ENCODE data around the gene MALRD1. TPM values are rescaled to one million over a fixed set of nuclear protein-coding genes. Genes with fewer than 3 reads are reported as not detected.

MALRD1 gene
- total and polyA plus RNA-seq, 4 donors, result 0.17 to 17.9 (median 4.1) TPM

- 68 to 73% methylated on average over 6 of the region's 6 CpGs for WGBS, 2 donors
Measured at GRCh38 chr10:19119191-19119590, 70.6 kb downstream of the MALRD1 start.

GRCh38 chr10:19120381-19120908 is 71.8 kb downstream of the MALRD1 start:
- ATAC-seq (ENCODE audit: insufficient read depth, low FRiP score) (no peak), DNase-seq (no peak)
- 95% methylated on average over 5 of the region's 5 CpGs for WGBS, 2 donors
- Histone ChIP-seq H3K36me3 (ENCODE audit: control insufficient read depth in 4 of 4, insufficient read depth in 4 of 4, low read length in 4 of 4) (no peaks in the 10 kb centered on the region), H3K4me3 (no peak overlapping the region), H3K27ac (ENCODE audit: low read depth in 1 of 2, low read length in 1 of 2) (no peak overlapping the region), H3K9me3 (ENCODE audit: control insufficient read depth in 4 of 4, insufficient read depth in 3 of 4, low read length in 3 of 4) (no peaks in the 10 kb centered on the region), H3K27me3 (ENCODE audit: control insufficient read depth in 3 of 3, insufficient read depth in 3 of 3, low read length in 2 of 3) (no peaks in the 10 kb centered on the region), H3K4me1 (ENCODE audit: control insufficient read depth in 5 of 5, insufficient read depth in 5 of 5, low read length in 5 of 5) (no peaks in the 10 kb centered on the region), H3K9ac (ENCODE audit: insufficient read depth in 1 of 2, low read length in 2 of 2) (no peak overlapping the region)
- TF ChIP-seq CTCF (IDR thresholded peaks at IDR 0.05; ENCODE audit: control extremely low read depth, extremely low read depth), result no peak

More at GRCh38 chr10:19119191-19119590, 70.6 kb downstream of the MALRD1 start:
- ATAC-seq (ENCODE audit: insufficient read depth, low FRiP score), result no peak
- DNase-seq, result no peak
- no peak overlapping the region for H3K9ac ChIP-seq (ENCODE audit: insufficient read depth in 1 of 2, low read length in 2 of 2)
- no peaks in the 10 kb centered on the region for H3K4me1 ChIP-seq (ENCODE audit: control insufficient read depth in 5 of 5, insufficient read depth in 5 of 5, low read length in 5 of 5)
- no peaks in the 10 kb centered on the region for H3K27me3 ChIP-seq (ENCODE audit: control insufficient read depth in 3 of 3, insufficient read depth in 3 of 3, low read length in 2 of 3)
- TF ChIP-seq CTCF (IDR thresholded peaks at IDR 0.05; ENCODE audit: control extremely low read depth, extremely low read depth), result no peak
- H3K4me3 ChIP-seq, result no peak overlapping the region
- no peaks in the 10 kb centered on the region for H3K9me3 ChIP-seq (ENCODE audit: control insufficient read depth in 4 of 4, insufficient read depth in 3 of 4, low read length in 3 of 4)
- no peaks in the 10 kb centered on the region for H3K36me3 ChIP-seq (ENCODE audit: control insufficient read depth in 4 of 4, insufficient read depth in 4 of 4, low read length in 4 of 4)
- H3K27ac ChIP-seq (ENCODE audit: low read depth in 1 of 2, low read length in 1 of 2), result no peak overlapping the region

- H3K36me3 ChIP-seq (ENCODE audit: control insufficient read depth in 4 of 4, insufficient read depth in 4 of 4, low read length in 4 of 4), result no peaks in the 10 kb centered on the region
- H3K4me1 ChIP-seq (ENCODE audit: control insufficient read depth in 5 of 5, insufficient read depth in 5 of 5, low read length in 5 of 5), result no peaks in the 10 kb centered on the region
- 78 to 85% methylated on average over 4 of the region's 4 CpGs for WGBS, 2 donors
- no peak for TF ChIP-seq CTCF (IDR thresholded peaks at IDR 0.05; ENCODE audit: control extremely low read depth, extremely low read depth)
- DNase-seq, result no peak
- no peak for ATAC-seq (ENCODE audit: insufficient read depth, low FRiP score)
- no peak overlapping the region for H3K27ac ChIP-seq (ENCODE audit: low read depth in 1 of 2, low read length in 1 of 2)
- no peak overlapping the region for H3K4me3 ChIP-seq
- H3K27me3 ChIP-seq (ENCODE audit: control insufficient read depth in 3 of 3, insufficient read depth in 3 of 3, low read length in 2 of 3), result no peaks in the 10 kb centered on the region
- H3K9ac ChIP-seq (ENCODE audit: insufficient read depth in 1 of 2, low read length in 2 of 2), result no peak overlapping the region
- H3K9me3 ChIP-seq (ENCODE audit: control insufficient read depth in 4 of 4, insufficient read depth in 3 of 4, low read length in 3 of 4), result no peaks in the 10 kb centered on the region
Measured at GRCh38 chr10:19133992-19134391, 85.4 kb downstream of the MALRD1 start.

DNA sequence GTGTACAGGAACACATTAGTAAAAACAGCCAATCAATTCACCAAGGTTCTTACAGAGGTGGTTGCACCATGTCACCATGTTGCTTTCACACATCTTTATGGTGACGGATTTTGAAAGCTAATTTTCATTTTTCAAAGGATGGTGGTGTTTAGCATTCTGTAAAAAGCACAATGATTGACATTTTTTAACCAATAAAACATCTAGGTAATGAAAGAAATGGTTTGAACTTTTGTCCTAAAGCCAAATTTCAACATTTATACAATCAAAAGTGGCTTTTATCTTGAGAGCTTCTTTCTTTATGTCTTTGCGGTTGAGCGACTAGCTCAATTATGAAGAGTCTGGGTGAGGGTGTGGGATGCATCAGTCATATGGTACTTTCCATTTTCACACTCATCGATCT is 94.4 kb downstream of the MALRD1 start:
- no peaks in the 10 kb centered on the region for H3K36me3 ChIP-seq (ENCODE audit: control insufficient read depth in 4 of 4, insufficient read depth in 4 of 4, low read length in 4 of 4)
- no peak overlapping the region for H3K4me3 ChIP-seq
- ATAC-seq (ENCODE audit: insufficient read depth, low FRiP score) (no peak), DNase-seq (no peak)
- no peaks in the 10 kb centered on the region for H3K4me1 ChIP-seq (ENCODE audit: control insufficient read depth in 5 of 5, insufficient read depth in 5 of 5, low read length in 5 of 5)
- no peak for TF ChIP-seq CTCF (IDR thresholded peaks at IDR 0.05; ENCODE audit: control extremely low read depth, extremely low read depth)
- no peak overlapping the region for H3K27ac ChIP-seq (ENCODE audit: low read depth in 1 of 2, low read length in 1 of 2)
- H3K9me3 ChIP-seq (ENCODE audit: control insufficient read depth in 4 of 4, insufficient read depth in 3 of 4, low read length in 3 of 4), result no peaks in the 10 kb centered on the region
- H3K9ac ChIP-seq (ENCODE audit: insufficient read depth in 1 of 2, low read length in 2 of 2), result no peak overlapping the region
- H3K27me3 ChIP-seq (ENCODE audit: control insufficient read depth in 3 of 3, insufficient read depth in 3 of 3, low read length in 2 of 3), result no peaks in the 10 kb centered on the region
- WGBS, 2 donors, result 90 to 92% methylated on average over 4 of the region's 4 CpGs
